ENCODE data around the gene SLC2A1.

Gene SLC2A1

GRCh38 chr1:42964044-42964812 is 5.6 kb upstream of the SLC2A1 start:
- H3K27me3 ChIP-seq (ENCODE audit: low read depth, low read length), result peaks cover 6% of the 10 kb centered on the region
- peaks cover 8 to 11% of the 10 kb centered on the region in 2 donors for H3K4me1 ChIP-seq (ENCODE audit: control insufficient read depth in 1 of 2, insufficient read depth in 2 of 2, low read length in 2 of 2)
- no peak overlapping the region for H3K27ac ChIP-seq (ENCODE audit: low read length)
- no peaks in the 10 kb centered on the region for H3K36me3 ChIP-seq (ENCODE audit: control insufficient read depth in 1 of 2, insufficient read depth in 2 of 2, low read length in 2 of 2)
- no peaks in the 10 kb centered on the region for H3K9me3 ChIP-seq (ENCODE audit: control insufficient read depth in 1 of 2, low read length in 2 of 2)
- H3K4me3 ChIP-seq (ENCODE audit: low read depth in 1 of 2, low read length in 2 of 2), result no peak overlapping the region

- no peak overlapping the region for H3K4me3 ChIP-seq (ENCODE audit: low read depth in 1 of 2, low read length in 2 of 2)
- peaks cover 9 to 11% of the 10 kb centered on the region in 2 donors for H3K4me1 ChIP-seq (ENCODE audit: control insufficient read depth in 1 of 2, insufficient read depth in 2 of 2, low read length in 2 of 2)
- no peak overlapping the region for H3K27ac ChIP-seq (ENCODE audit: low read length)
- no peaks in the 10 kb centered on the region for H3K36me3 ChIP-seq (ENCODE audit: control insufficient read depth in 1 of 2, insufficient read depth in 2 of 2, low read length in 2 of 2)
- no peaks in the 10 kb centered on the region for H3K9me3 ChIP-seq (ENCODE audit: control insufficient read depth in 1 of 2, low read length in 2 of 2)
- H3K27me3 ChIP-seq (ENCODE audit: low read depth, low read length), result peaks cover 6% of the 10 kb centered on the region
Measured at GRCh38 chr1:42963378-42964043, 4.8 kb upstream of the SLC2A1 start.

- no peak overlapping the region for H3K4me3 ChIP-seq (ENCODE audit: low read depth in 1 of 2, low read length in 2 of 2)
- H3K27me3 ChIP-seq (ENCODE audit: low read depth, low read length), result peaks cover 6% of the 10 kb centered on the region
- H3K9me3 ChIP-seq (ENCODE audit: control insufficient read depth in 1 of 2, low read length in 2 of 2), result no peaks in the 10 kb centered on the region
- H3K27ac ChIP-seq (ENCODE audit: low read length), result peak overlapping the region; percentile 45
- H3K36me3 ChIP-seq (ENCODE audit: control insufficient read depth in 1 of 2, insufficient read depth in 2 of 2, low read length in 2 of 2), result no peaks in the 10 kb centered on the region
- peaks cover 9 to 11% of the 10 kb centered on the region in 2 donors for H3K4me1 ChIP-seq (ENCODE audit: control insufficient read depth in 1 of 2, insufficient read depth in 2 of 2, low read length in 2 of 2)
Measured at GRCh38 chr1:42962641-42963377, 4.1 kb upstream of the SLC2A1 start.

GRCh38 chr1:42961312-42962091 is 2.8 kb upstream of the SLC2A1 start:
- peaks cover 6% of the 10 kb centered on the region for H3K27me3 ChIP-seq (ENCODE audit: low read depth, low read length)
- H3K4me3 ChIP-seq (ENCODE audit: low read depth in 1 of 2, low read length in 2 of 2), result no peak overlapping the region
- H3K27ac ChIP-seq (ENCODE audit: low read length), result peak overlapping the region; percentile 45
- no peaks in the 10 kb centered on the region for H3K36me3 ChIP-seq (ENCODE audit: control insufficient read depth in 1 of 2, insufficient read depth in 2 of 2, low read length in 2 of 2)
- H3K4me1 ChIP-seq (ENCODE audit: control insufficient read depth in 1 of 2, insufficient read depth in 2 of 2, low read length in 2 of 2), result peaks cover 11 to 16% of the 10 kb centered on the region in 2 donors
- no peaks in the 10 kb centered on the region for H3K9me3 ChIP-seq (ENCODE audit: control insufficient read depth in 1 of 2, low read length in 2 of 2)

GRCh38 chr1:42960566-42961311 is 2.1 kb upstream of the SLC2A1 start:
- H3K36me3 ChIP-seq (ENCODE audit: control insufficient read depth in 1 of 2, insufficient read depth in 2 of 2, low read length in 2 of 2), result no peaks in the 10 kb centered on the region
- no peak overlapping the region for H3K4me3 ChIP-seq (ENCODE audit: low read depth in 1 of 2, low read length in 2 of 2)
- H3K9me3 ChIP-seq (ENCODE audit: control insufficient read depth in 1 of 2, low read length in 2 of 2), result no peaks in the 10 kb centered on the region
- peaks cover 11 to 16% of the 10 kb centered on the region in 2 donors for H3K4me1 ChIP-seq (ENCODE audit: control insufficient read depth in 1 of 2, insufficient read depth in 2 of 2, low read length in 2 of 2)
- peaks cover 6% of the 10 kb centered on the region for H3K27me3 ChIP-seq (ENCODE audit: low read depth, low read length)
- H3K27ac ChIP-seq (ENCODE audit: low read length), result no peak overlapping the region

- Histone ChIP-seq H3K36me3 (ENCODE audit: control insufficient read depth in 1 of 2, insufficient read depth in 2 of 2, low read length in 2 of 2) (no peaks in the 10 kb centered on the region), H3K4me3 (ENCODE audit: low read depth in 1 of 2, low read length in 2 of 2) (peak overlapping the region in 1 of 2 donors; percentile 87), H3K9me3 (ENCODE audit: control insufficient read depth in 1 of 2, low read length in 2 of 2) (no peaks in the 10 kb centered on the region), H3K4me1 (ENCODE audit: control insufficient read depth in 1 of 2, insufficient read depth in 2 of 2, low read length in 2 of 2) (peaks cover 11 to 16% of the 10 kb centered on the region in 2 donors), H3K27me3 (ENCODE audit: low read depth, low read length) (peaks cover 6% of the 10 kb centered on the region), H3K27ac (ENCODE audit: low read length) (no peak overlapping the region)
Measured at GRCh38 chr1:42960122-42960390, 1.4 kb upstream of the SLC2A1 start.

- H3K27me3 ChIP-seq (ENCODE audit: low read depth, low read length), result peaks cover 6% of the 10 kb centered on the region
- H3K27ac ChIP-seq (ENCODE audit: low read length), result no peak overlapping the region
- no peaks in the 10 kb centered on the region for H3K9me3 ChIP-seq (ENCODE audit: control insufficient read depth in 1 of 2, low read length in 2 of 2)
- H3K4me1 ChIP-seq (ENCODE audit: control insufficient read depth in 1 of 2, insufficient read depth in 2 of 2, low read length in 2 of 2), result peaks cover 7 to 16% of the 10 kb centered on the region in 2 donors
- H3K4me3 ChIP-seq (ENCODE audit: low read depth in 1 of 2, low read length in 2 of 2), result peak overlapping the region; percentile 52 to 87
- no peaks in the 10 kb centered on the region for H3K36me3 ChIP-seq (ENCODE audit: control insufficient read depth in 1 of 2, insufficient read depth in 2 of 2, low read length in 2 of 2)
Measured at GRCh38 chr1:42957880-42958487, 684 bp downstream of the SLC2A1 start.

- H3K4me1 ChIP-seq (ENCODE audit: control insufficient read depth in 1 of 2, insufficient read depth in 2 of 2, low read length in 2 of 2), result peaks cover 5 to 16% of the 10 kb centered on the region in 2 donors
- H3K36me3 ChIP-seq (ENCODE audit: control insufficient read depth in 1 of 2, insufficient read depth in 2 of 2, low read length in 2 of 2), result no peaks in the 10 kb centered on the region
Measured at GRCh38 chr1:42957229-42957879, 1.3 kb downstream of the SLC2A1 start.

GRCh38 chr1:42956739-42957138 is 1.9 kb downstream of the SLC2A1 start:
- H3K4me3 ChIP-seq (ENCODE audit: low read depth in 1 of 2, low read length in 2 of 2), result peak overlapping the region; percentile 52 to 87
- peaks cover 6% of the 10 kb centered on the region for H3K27me3 ChIP-seq (ENCODE audit: low read depth, low read length)

More at GRCh38 chr1:42957229-42957879, 1.3 kb downstream of the SLC2A1 start:
- H3K27ac ChIP-seq (ENCODE audit: low read length), result no peak overlapping the region
- H3K9me3 ChIP-seq (ENCODE audit: control insufficient read depth in 1 of 2, low read length in 2 of 2), result no peaks in the 10 kb centered on the region
- H3K27me3 ChIP-seq (ENCODE audit: low read depth, low read length), result peaks cover 6% of the 10 kb centered on the region
- H3K4me3 ChIP-seq (ENCODE audit: low read depth in 1 of 2, low read length in 2 of 2), result peak overlapping the region; percentile 52 to 87

More at GRCh38 chr1:42956739-42957138, 1.9 kb downstream of the SLC2A1 start:
- Histone ChIP-seq H3K36me3 (ENCODE audit: control insufficient read depth in 1 of 2, insufficient read depth in 2 of 2, low read length in 2 of 2) (no peaks in the 10 kb centered on the region), H3K4me1 (ENCODE audit: control insufficient read depth in 1 of 2, insufficient read depth in 2 of 2, low read length in 2 of 2) (peaks cover 5 to 16% of the 10 kb centered on the region in 2 donors), H3K27ac (ENCODE audit: low read length) (no peak overlapping the region), H3K9me3 (ENCODE audit: control insufficient read depth in 1 of 2, low read length in 2 of 2) (no peaks in the 10 kb centered on the region)

Measured in muscle layer of duodenum (tissue), 2 donors.